OCI-LY3 (cell line): ENCODE data around the gene MORF4L1.

Source experiments
- H2AFZ ChIP-seq: fragments of 200-600, 300-600 bp; shearing (Covaris generic); 2 replicates; pipeline ENCODE4 v1.6.0; 2014; ENCODE audit warnings: antibody characterized with exemption, low read depth, low read length
- H3K27ac ChIP-seq: fragments of 200-600, 300-600 bp; sonication (generic); 2 replicates; pipeline ENCODE4 v1.5.1; 2014; ENCODE audit warnings: mild to moderate bottlenecking, low read length, moderate library complexity, mixed read lengths
- H3K27me3 ChIP-seq: fragments of 200-600, 300-600 bp; sonication (generic); 2 replicates; pipeline ENCODE4 v1.6.1; 2014; ENCODE audit warnings: low read depth, low read length, mixed read lengths
- H3K36me3 ChIP-seq: fragments of 200-600, 300-600 bp; sonication (generic); replicated peaks from 2 replicates; pipeline ENCODE3; 2014; ENCODE audit warnings: low read depth, low read length, mixed read lengths
- H3K4me1 ChIP-seq: fragments of 300-600, 200-600 bp; sonication (generic); 2 replicates; pipeline ENCODE4 v1.6.1; 2014; ENCODE audit warnings: low read length, mixed read lengths
- H3K4me2 ChIP-seq: fragments of 200-600, 300-600 bp; sonication (generic); 2 replicates; pipeline ENCODE4 v1.6.1; 2014; ENCODE audit warnings: low read length, mixed read lengths
- H3K4me3 ChIP-seq: fragments of 300-600, 200-600 bp; sonication (generic); 2 replicates; pipeline ENCODE4 v1.5.1; 2014; ENCODE audit warnings: antibody characterized with exemption, mild to moderate bottlenecking, low read length, moderate library complexity
- H3K79me2 ChIP-seq: fragments of 300-600, 200-600 bp; shearing (Covaris generic); 2 replicates; pipeline ENCODE4 v1.6.1; 2014; ENCODE audit warnings: mild to moderate bottlenecking, low read length, mixed read lengths
- H3K9ac ChIP-seq: fragments of 300-600, 200-600 bp; shearing (Covaris generic); 2 replicates; pipeline ENCODE4 v1.6.0; 2014; ENCODE audit warnings: mild to moderate bottlenecking, low read length, moderate library complexity
- H3K9me3 ChIP-seq: fragments of 200-600, 300-600 bp; shearing (Covaris generic); 2 replicates; pipeline ENCODE4 v1.6.1; 2014; ENCODE audit warnings: low read length, mixed read lengths; ENCODE audit not compliant: insufficient read depth
- H4K20me1 ChIP-seq: fragments of 200-600, 300-600 bp; sonication (generic); 2 replicates; pipeline ENCODE4 v1.6.1; 2016; ENCODE audit warnings: low read length, mixed read lengths; ENCODE audit not compliant: insufficient read depth
- EZH2phosphoT487 ChIP-seq: fragments of 200-600 bp; shearing (Covaris generic); IDR thresholded peaks from 2 replicates; pipeline ENCODE4 v1.6.1; 2018; ENCODE audit warnings: antibody characterized with exemption, mixed run types, low read depth
- TF ChIP-seq, protein P1 (sequence below): fragments of 200-600, 300-600 bp; sonication (generic); IDR thresholded peaks from 2 replicates; pipeline ENCODE4 v1.5.1; 2014; ENCODE audit warnings: antibody characterized with exemption, low read length, low read depth

Gene MORF4L1

DNA sequence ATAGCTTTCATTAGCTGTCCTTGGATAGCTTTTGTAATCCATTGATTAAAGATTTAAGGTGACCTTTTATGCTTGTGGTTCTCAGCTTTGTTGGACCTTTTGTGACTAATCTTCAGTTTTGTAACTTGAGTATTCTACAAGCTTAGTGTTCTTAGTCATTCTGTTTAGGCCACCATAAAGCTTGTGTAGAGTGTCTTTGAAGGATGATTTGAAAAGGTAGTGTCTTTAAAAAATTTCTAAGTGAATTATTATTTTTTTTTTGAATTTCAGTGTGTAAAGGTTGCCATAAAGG lies 7.5 kb downstream of the MORF4L1 start:
- no peak overlapping the region for H3K9ac ChIP-seq
- peaks cover 58% of the 10 kb centered on the region for H3K36me3 ChIP-seq
- peaks cover 39% of the 10 kb centered on the region for H3K4me1 ChIP-seq

GRCh38 chr15:78880813-78881212 lies 8.1 kb downstream of the MORF4L1 start:
- Histone ChIP-seq H2AFZ (no peak overlapping the region), H3K4me2 (no peak overlapping the region), H3K27ac (no peak overlapping the region), H3K27me3 (no peaks in the 10 kb centered on the region), H3K4me1 (peaks cover 38% of the 10 kb centered on the region), H3K9me3 (no peaks in the 10 kb centered on the region), H3K36me3 (peaks cover 65% of the 10 kb centered on the region), H3K9ac (no peak overlapping the region), H3K79me2 (peaks cover 100% of the 10 kb centered on the region), H3K4me3 (no peak overlapping the region), H4K20me1 (peaks cover 100% of the 10 kb centered on the region)
- no peak for TF ChIP-seq EZH2phosphoT487
- TF ChIP-seq, protein P1, sequence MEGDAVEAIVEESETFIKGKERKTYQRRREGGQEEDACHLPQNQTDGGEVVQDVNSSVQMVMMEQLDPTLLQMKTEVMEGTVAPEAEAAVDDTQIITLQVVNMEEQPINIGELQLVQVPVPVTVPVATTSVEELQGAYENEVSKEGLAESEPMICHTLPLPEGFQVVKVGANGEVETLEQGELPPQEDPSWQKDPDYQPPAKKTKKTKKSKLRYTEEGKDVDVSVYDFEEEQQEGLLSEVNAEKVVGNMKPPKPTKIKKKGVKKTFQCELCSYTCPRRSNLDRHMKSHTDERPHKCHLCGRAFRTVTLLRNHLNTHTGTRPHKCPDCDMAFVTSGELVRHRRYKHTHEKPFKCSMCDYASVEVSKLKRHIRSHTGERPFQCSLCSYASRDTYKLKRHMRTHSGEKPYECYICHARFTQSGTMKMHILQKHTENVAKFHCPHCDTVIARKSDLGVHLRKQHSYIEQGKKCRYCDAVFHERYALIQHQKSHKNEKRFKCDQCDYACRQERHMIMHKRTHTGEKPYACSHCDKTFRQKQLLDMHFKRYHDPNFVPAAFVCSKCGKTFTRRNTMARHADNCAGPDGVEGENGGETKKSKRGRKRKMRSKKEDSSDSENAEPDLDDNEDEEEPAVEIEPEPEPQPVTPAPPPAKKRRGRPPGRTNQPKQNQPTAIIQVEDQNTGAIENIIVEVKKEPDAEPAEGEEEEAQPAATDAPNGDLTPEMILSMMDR: no peak

More for the DNA sequence above, 7.5 kb downstream of the MORF4L1 start:
- TF ChIP-seq EZH2phosphoT487: no peak
- TF ChIP-seq, protein P1: no peak
- no peak overlapping the region for H2AFZ ChIP-seq
- H3K9me3 ChIP-seq: no peaks in the 10 kb centered on the region
- peaks cover 100% of the 10 kb centered on the region for H4K20me1 ChIP-seq
- H3K27me3 ChIP-seq: no peaks in the 10 kb centered on the region
- peaks cover 100% of the 10 kb centered on the region for H3K79me2 ChIP-seq
- H3K4me3 ChIP-seq: no peak overlapping the region
- no peak overlapping the region for H3K27ac ChIP-seq
- no peak overlapping the region for H3K4me2 ChIP-seq

GRCh38 chr15:78881681-78882080 lies 9.0 kb downstream of the MORF4L1 start:
- H3K27me3 ChIP-seq: no peaks in the 10 kb centered on the region
- H3K27ac ChIP-seq: no peak overlapping the region
- H3K4me3 ChIP-seq: no peak overlapping the region
- no peaks in the 10 kb centered on the region for H3K9me3 ChIP-seq
- H3K79me2 ChIP-seq: peaks cover 100% of the 10 kb centered on the region
- peaks cover 37% of the 10 kb centered on the region for H3K4me1 ChIP-seq
- TF ChIP-seq, protein P1: no peak
- TF ChIP-seq EZH2phosphoT487: no peak
- H4K20me1 ChIP-seq: peaks cover 99% of the 10 kb centered on the region
- no peak overlapping the region for H2AFZ ChIP-seq
- no peak overlapping the region for H3K4me2 ChIP-seq
- peaks cover 71% of the 10 kb centered on the region for H3K36me3 ChIP-seq
- H3K9ac ChIP-seq: no peak overlapping the region

GRCh38 chr15:78889000-78889399 lies 16.3 kb downstream of the MORF4L1 start:
- no peak overlapping the region for H3K4me2 ChIP-seq
- TF ChIP-seq EZH2phosphoT487: no peak
- TF ChIP-seq, protein P1: no peak
- peaks cover 73% of the 10 kb centered on the region for H3K36me3 ChIP-seq
- no peaks in the 10 kb centered on the region for H3K9me3 ChIP-seq
- no peak overlapping the region for H3K27ac ChIP-seq
- H2AFZ ChIP-seq: no peak overlapping the region
- H3K4me1 ChIP-seq: peaks cover 43% of the 10 kb centered on the region
- H4K20me1 ChIP-seq: peaks cover 87% of the 10 kb centered on the region
- no peak overlapping the region for H3K4me3 ChIP-seq
- H3K27me3 ChIP-seq: no peaks in the 10 kb centered on the region
- H3K9ac ChIP-seq: no peak overlapping the region
- peaks cover 96% of the 10 kb centered on the region for H3K79me2 ChIP-seq
